ENCODE measurements around the gene CLPTM1L. TPM values are rescaled to one million over a fixed set of nuclear protein-coding genes. Genes with fewer than 3 reads are reported as not detected.

CLPTM1L gene
- total RNA-seq, 1 experiment from 2014 or later, result 262 TPM

GRCh38 chr5:1274471-1274870, 70.4 kb downstream of the CLPTM1L start:
- DNase-seq (ENCODE audit: low read depth), result no peak

- no peak for DNase-seq (ENCODE audit: low read depth)
These were observed 71.2 kb downstream of the CLPTM1L start for GRCh38 chr5:1273745-1274144.

DNA sequence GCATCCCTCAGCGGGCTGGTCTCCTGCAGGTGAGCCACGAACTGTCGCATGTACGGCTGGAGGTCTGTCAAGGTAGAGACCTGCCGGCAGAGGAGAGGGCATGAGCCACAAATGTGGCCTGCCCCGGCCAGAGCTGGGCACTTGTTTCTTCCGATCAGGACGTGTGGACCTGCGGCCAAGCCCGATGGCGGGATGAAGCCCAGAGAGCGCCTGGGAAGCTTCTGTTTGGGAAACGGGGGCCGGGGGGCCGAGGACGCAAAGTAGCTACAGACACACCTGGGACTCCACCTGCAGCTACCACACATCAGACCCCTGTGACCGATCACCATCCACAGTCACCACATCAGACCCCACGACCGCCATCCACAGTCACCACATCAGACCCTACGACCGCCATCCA, 72.7 kb downstream of the CLPTM1L start:
- DNase-seq (ENCODE audit: low read depth), result no peak

DNA sequence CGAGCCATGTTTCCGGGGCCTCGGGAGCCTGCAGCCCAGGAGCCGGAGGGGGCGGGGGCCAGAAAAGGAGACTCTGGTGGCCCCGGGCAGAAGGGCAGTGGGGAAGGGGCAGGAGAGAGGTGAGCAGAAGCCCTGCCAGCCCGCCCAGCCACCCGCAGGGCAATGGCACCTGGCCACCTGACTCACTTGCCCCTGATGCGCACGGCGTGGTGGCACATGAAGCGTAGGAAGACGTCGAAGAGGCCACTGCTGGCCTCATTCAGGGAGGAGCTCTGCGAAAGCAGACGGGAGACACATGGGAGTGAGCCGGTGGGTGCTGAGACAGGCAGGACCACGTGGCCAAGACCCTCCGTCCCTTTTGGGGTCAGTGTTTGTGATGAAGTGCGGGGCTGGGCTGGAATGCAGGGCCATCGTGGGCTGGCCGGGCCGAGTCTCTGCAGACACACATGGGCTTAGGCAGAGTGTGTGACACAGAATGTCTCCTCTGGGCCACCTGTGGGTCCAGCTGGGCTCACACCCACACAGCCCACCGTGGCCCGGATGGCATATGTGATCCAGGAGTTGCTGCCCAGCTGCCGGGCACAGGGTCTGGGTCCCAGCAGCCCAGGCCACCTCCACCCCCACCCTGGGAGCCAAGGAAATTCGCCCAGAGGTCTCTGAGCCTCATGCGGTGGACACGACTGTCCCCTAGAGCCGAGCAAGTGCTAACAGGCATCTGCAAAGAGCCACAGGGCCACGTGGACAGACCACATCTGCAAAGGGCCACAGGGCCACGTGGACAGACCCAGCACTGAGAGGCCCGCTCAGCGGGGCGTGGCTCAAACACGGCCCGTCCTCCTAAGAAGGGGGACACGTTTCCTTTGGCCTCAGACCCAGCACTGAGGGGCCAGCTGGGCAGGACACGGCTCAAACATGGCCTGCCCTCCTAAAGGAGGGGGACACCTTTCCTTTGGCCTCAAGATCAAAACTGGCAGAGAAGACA, 73.7 kb downstream of the CLPTM1L start:
- DNase-seq (ENCODE audit: low read depth), result no peak

- no peak for DNase-seq (ENCODE audit: low read depth)
These were observed 74.5 kb downstream of the CLPTM1L start for GRCh38 chr5:1270426-1270825.

GRCh38 chr5:1268666-1269065, 76.2 kb downstream of the CLPTM1L start:
- no peak for DNase-seq (ENCODE audit: low read depth)

GRCh38 chr5:1268056-1268455, 76.8 kb downstream of the CLPTM1L start:
- DNase-seq (ENCODE audit: low read depth), result no peak

Other genes with a start within 250 kb of the CLPTM1L start
- 6.9 and 14.2 TPM in 2 replicates for gene SLC12A7, start 233.0 kb downstream of the CLPTM1L start, total RNA-seq (2014; rRNA removed; shearing (Covaris generic))
- not detected in 2 replicates for gene SLC6A19, start 143.5 kb downstream of the CLPTM1L start, total RNA-seq (2014; rRNA removed; shearing (Covaris generic))
- gene SLC6A18, start 119.7 kb downstream of the CLPTM1L start, total RNA-seq (2014; rRNA removed; shearing (Covaris generic)), result not detected in 2 replicates
- 0.62 TPM in 1 of 2 replicates, not detected in the other for gene TERT, start 50.0 kb downstream of the CLPTM1L start, total RNA-seq (2014; rRNA removed; shearing (Covaris generic))
- not detected in 2 replicates for gene SLC6A3, start 100.3 kb upstream of the CLPTM1L start, total RNA-seq (2014; rRNA removed; shearing (Covaris generic))
- 41.1 and 41.2 TPM in 2 replicates for gene LPCAT1, start 178.9 kb upstream of the CLPTM1L start, total RNA-seq (2014; rRNA removed; shearing (Covaris generic))

All from M059J (cell line).